COR-L47 (cell line): ENCODE results near the gene SMOC2.

Experiments
- DNase-seq: peaks from one replicate; lab custom pipeline; 2025; lab: John Stamatoyannopoulos, UW

SMOC2 gene

DNA sequence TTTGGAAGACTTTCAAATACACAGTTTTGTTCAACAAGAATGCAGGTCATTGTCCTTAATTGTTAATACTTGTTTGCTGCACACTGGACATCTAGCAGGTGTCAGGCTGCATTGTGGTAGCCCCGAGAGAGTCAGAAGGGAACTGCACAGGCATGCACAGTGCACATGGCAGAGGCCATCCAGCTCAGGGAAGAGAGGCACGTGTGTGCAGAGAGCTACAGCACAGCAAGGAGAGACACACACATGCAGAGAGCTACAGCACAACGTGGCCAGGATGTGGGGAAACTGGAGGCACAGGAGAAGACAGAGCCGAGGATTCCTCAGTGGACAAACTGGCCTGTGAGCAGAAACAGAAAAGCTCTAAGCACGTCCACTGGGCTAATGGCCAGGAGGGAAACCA lies 272.0 kb downstream of the SMOC2 start:
- no peak for DNase-seq

DNA sequence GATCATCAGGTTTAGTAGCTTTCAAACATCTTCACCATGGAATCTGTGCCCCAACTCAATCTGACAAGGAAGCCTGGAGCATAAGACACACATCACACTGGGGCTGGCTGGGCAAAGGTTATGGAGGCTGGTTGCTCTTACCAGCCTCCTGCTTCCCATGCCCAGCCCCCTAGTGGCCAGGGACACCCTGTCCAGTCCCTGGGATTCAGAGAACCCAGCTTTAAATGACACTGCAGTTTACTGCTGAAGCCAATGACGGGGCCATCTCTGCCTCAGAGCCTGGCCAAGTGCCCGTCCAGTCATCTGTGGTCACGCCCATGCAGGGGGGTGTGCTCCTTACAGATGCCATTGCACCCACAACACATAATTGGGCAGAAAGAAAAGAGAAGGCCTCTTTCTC lies 272.9 kb downstream of the SMOC2 start:
- no peak for DNase-seq

DNA sequence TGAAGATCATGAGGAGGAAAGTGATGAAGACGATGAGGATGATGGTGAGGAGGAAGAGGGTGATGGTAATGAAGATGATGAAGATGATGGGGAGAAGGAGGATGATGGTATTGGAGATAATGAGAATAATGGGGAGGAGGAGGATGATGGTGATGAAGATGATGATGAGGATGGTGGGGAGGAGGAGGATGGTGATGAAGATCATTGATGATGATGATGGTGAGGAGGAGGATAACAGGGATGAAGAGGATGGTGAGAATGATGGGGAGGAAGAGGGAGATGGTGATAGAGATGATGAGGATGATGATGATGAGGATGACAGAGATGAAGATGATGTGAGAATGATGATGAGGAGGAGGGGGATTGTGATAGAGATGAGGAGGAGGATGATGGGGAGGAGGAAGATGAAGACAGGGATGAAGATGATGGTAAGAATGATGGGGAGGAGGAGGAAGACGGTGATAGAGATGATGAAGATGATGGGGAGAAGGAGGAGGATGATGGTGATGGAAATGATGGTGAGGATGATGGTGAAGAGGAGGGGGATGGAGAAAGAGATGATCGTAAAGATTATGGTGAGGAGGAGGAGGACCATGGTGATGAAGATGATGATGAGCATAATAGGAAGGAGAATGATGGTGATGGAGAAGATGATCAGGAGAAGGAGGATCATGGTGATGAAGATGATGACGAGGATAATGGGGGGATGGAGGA lies 273.7 kb downstream of the SMOC2 start:
- no peak for DNase-seq

DNA sequence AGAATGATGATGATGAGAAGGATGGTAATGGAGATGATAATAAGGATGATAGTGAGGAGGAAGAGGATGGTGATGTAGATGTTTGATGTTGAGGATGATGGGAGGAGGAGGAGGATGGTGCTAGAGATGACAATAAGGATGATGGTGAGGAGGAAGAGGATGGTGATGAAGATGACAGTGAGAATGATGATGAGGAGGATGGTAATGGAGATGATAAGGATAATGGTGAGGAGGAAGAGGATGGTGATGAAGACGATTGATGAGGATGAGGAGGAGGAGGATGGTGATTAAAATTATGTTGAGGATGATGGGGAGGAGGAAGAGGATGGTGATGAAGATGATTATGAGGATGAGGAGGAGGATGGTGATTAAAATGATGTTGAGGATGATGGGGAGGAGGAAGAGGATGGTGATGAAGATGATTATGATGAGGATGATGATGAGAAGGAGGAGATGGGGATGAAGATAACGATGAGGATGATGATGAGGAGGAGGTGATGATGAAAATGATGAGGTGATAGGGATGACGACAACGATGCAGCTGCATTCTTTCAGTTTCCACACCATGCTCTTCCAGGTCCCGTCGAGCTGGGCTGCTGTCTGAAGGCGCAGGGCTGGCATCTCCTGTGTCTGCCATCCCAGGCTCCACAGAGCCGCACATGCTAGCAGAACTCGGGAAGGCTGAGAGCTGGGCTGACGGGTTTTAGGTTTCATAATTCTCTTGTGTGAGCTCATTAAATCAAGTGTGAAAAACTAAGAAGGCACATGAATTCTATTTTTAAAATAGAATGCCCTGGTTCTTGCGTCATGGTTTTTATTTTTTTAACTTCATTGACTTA lies 274.9 kb downstream of the SMOC2 start:
- no peak for DNase-seq

DNA sequence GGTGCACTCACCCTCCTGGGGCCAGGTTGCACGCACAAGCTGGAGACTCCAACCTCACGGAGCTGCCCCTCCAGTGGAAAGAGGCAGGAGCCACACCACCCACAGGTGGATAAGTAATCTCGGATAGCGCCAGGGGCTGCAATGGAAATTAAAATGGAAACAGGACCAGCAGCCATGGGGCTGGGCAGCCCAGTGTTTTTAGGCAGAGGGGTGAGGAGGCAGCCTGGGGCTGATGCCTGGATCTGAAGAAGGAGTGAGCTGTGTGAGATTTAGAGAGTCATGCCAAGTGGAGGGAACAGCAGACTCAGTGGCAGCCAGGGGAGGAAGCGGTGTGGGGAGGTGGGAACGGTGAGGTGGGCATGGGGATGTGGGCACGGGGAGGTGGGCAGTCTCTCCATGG lies 275.6 kb downstream of the SMOC2 start:
- DNase-seq, result no peak

DNA sequence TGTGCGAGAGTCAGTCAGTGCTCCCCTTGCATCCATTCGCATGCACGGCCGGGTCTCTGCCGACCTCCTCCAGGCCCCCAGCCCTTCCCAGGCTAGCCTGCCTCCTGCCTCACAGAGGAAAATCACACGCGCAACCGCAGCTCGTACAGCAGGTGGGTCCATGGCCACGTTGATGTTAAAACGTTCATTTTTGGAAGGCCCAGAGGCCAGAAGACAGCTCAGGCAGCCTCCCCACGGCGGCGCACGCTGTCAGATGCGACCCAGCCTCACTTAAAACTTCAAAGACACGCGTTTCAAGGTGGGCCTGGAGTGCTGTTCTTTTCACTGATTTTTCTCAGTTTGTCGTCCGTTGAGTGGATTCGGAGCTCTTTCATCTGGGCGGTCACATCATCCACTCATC lies 276.5 kb downstream of the SMOC2 start:
- DNase-seq, result no peak
